Measurements from ENCODE around the gene BCL2. TPM values are rescaled to one million over a fixed set of nuclear protein-coding genes. Genes with fewer than 3 reads are reported as not detected.

The BCL2 gene
- total RNA-seq, 1 experiment from 2014 or later, result 1.3 TPM

DNA sequence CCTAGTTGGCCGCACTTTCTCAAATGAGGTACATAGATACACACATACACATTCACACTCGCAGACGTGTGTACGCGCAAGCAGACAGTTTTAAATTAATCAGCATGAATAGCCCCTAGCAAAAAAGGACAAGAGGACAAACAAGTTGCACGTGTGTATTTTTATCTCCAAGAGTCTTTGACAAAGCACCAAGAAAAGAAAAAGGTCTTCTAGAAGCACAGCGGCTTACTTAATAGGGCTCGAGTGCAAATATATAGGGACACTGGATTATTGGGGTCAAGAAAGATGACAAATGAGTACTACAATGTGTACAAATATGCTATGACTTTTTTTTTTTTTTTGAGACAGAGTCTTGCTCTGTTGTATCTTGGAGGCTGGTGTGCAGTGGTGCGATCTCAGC is 1.7 kb upstream of the BCL2 start:
- peaks cover 19% of the 10 kb centered on the region for H3K23me2 ChIP-seq (ENCODE audit: insufficient read length, low read depth, low read length, poor library complexity, severe bottlenecking)
- no peak overlapping the region for H2BK12ac ChIP-seq (ENCODE audit: insufficient read length, low read depth, low read length)
- H3T11ph ChIP-seq (ENCODE audit: low read length), result no peak overlapping the region
- H3K4me3 Mint-ChIP-seq, result peak overlapping the region; percentile 74 to 85
- H3K18ac ChIP-seq (ENCODE audit: insufficient read length, low read depth, low read length), result no peak overlapping the region
- H3K14ac ChIP-seq (ENCODE audit: insufficient read depth, low read length), result no peak overlapping the region
- no peak overlapping the region for H3K4ac ChIP-seq (ENCODE audit: low read depth, low read length)
- H3K4me1 Mint-ChIP-seq, result peaks cover 21 to 35% of the 10 kb centered on the region in 2 experiments
- H3K4me2 ChIP-seq (ENCODE audit: insufficient read depth, insufficient read length, low read length), result peak overlapping the region; percentile 53
- H4K5ac ChIP-seq (ENCODE audit: insufficient read length, low read depth, low read length), result no peak overlapping the region
- H3K27ac ChIP-seq (ENCODE audit: insufficient read length, low read depth, low read length), result no peak overlapping the region
- no peak overlapping the region for H2BK120ac ChIP-seq (ENCODE audit: low read depth, low read length, poor library complexity, severe bottlenecking)
- no peak overlapping the region for H2AK5ac ChIP-seq (ENCODE audit: insufficient read length, low read length)
- no peak overlapping the region for H2BK5ac ChIP-seq (ENCODE audit: insufficient read length, low read length)
- no peak overlapping the region for H2BK20ac ChIP-seq (ENCODE audit: low read depth, low read length, poor library complexity, severe bottlenecking)
- H3K79me2 ChIP-seq (ENCODE audit: insufficient read depth, low read length), result no peaks in the 10 kb centered on the region
- DNase-seq, result no peak
- H3K27me3 ChIP-seq (ENCODE audit: insufficient read depth, low read length), result peaks cover 10% of the 10 kb centered on the region; the same call in 1 of the 2 replicates
- no peaks in the 10 kb centered on the region for H3K79me1 ChIP-seq (ENCODE audit: insufficient read depth, low read depth, low read length, poor library complexity, severe bottlenecking)
- H4K8ac ChIP-seq (replicated peaks; ENCODE audit: insufficient read length, low read depth, low read length), result no peak overlapping the region
- 0 out of 2 replicates have a peak, but pooled peaks cover 2% of the 10 kb centered on the region for H3K4me1 ChIP-seq (ENCODE audit: insufficient read depth, low read length)
- whole genome bisulfite sequencing (ENCODE audit: extremely low coverage, insufficient read length, low lambda C conversion rate), result no CpG with 5 or more reads among the region's 9 CpGs
- H3K23ac ChIP-seq (ENCODE audit: insufficient read length, low read depth, low read length), result no peak overlapping the region
- H4K91ac ChIP-seq (ENCODE audit: insufficient read length, low read depth, low read length), result no peak overlapping the region
- H3K56ac ChIP-seq (ENCODE audit: insufficient read length, low read depth, low read length), result no peak overlapping the region
- peaks cover 48% of the 10 kb centered on the region for H3K27me3 Mint-ChIP-seq (ENCODE audit: low read depth)
- H2BK15ac ChIP-seq (ENCODE audit: low read depth, low read length), result no peak overlapping the region
- H4K20me1 ChIP-seq (ENCODE audit: control insufficient read depth, insufficient read depth, insufficient read length), result no peaks in the 10 kb centered on the region
- H3K9me3 ChIP-seq (ENCODE audit: control insufficient read depth, low read depth, low read length), result no peaks in the 10 kb centered on the region
- no peak overlapping the region for H3K9ac ChIP-seq (ENCODE audit: extremely low read depth, insufficient read length, low read length)
- H2AFZ ChIP-seq (ENCODE audit: low read length), result no peak overlapping the region
- TF ChIP-seq, protein P1, sequence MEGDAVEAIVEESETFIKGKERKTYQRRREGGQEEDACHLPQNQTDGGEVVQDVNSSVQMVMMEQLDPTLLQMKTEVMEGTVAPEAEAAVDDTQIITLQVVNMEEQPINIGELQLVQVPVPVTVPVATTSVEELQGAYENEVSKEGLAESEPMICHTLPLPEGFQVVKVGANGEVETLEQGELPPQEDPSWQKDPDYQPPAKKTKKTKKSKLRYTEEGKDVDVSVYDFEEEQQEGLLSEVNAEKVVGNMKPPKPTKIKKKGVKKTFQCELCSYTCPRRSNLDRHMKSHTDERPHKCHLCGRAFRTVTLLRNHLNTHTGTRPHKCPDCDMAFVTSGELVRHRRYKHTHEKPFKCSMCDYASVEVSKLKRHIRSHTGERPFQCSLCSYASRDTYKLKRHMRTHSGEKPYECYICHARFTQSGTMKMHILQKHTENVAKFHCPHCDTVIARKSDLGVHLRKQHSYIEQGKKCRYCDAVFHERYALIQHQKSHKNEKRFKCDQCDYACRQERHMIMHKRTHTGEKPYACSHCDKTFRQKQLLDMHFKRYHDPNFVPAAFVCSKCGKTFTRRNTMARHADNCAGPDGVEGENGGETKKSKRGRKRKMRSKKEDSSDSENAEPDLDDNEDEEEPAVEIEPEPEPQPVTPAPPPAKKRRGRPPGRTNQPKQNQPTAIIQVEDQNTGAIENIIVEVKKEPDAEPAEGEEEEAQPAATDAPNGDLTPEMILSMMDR (conservative IDR thresholded peaks at IDR 0.05), result no peak
- no peaks in the 10 kb centered on the region; a peak in 1 of 5 replicates for H3K9me3 Mint-ChIP-seq
- H3K27ac Mint-ChIP-seq, result no peak overlapping the region
- H3K36me3 Mint-ChIP-seq (ENCODE audit: insufficient read depth in 1 of 3, low read depth in 3 of 3), result no peaks in the 10 kb centered on the region; a peak in 1 of 7 replicates

Measured in H9 (cell line).